GM12878 (cell line): ENCODE results near the gene SGIP1. TPM values are rescaled to one million over a fixed set of nuclear protein-coding genes. Genes with fewer than 3 reads are reported as not detected.

ENCODE experiments used
- ATAC-seq: fragments of 200-7000 bp; cut with Tn5 transposase; 3 replicates; pipeline ENCODE4 v1.9.1; 2020; ENCODE audit warnings: mild to moderate bottlenecking, moderate library complexity
- BruUV-seq: library from RNA; stranded (reverse); fragments of 400-500 nt; replicated peaks from 2 replicates; lab custom pipeline; 2021; lab: Mats Ljungman, UMichigan
- CTCF ChIA-PET: fragments of 300-600 bp; sonication (Branson Sonifier 250); formaldehyde crosslinking; extraction: SDS; loops from one replicate; lab custom pipeline; 2021; ENCODE audit warnings: inconsistent platforms; lab: Yijun Ruan, JAX
- POLR2A ChIA-PET: fragments of 350-600 bp; formaldehyde crosslinking; extraction: SDS; loops from one replicate; lab custom pipeline; 2021; ENCODE audit warnings: inconsistent platforms; lab: Charles Lee
- RAD21 ChIA-PET: fragments of 300-600 bp; sonication (Branson Sonifier 250); formaldehyde crosslinking; loops from one replicate; lab custom pipeline; 2023; ENCODE audit warnings: antibody characterized with exemption; ENCODE audit not compliant: unreplicated experiment; lab: Charles Lee
- SMC1A ChIA-PET: fragments of 300-600 bp; sonication (Branson Sonifier 250); formaldehyde crosslinking; loops from one replicate; lab custom pipeline; 2023; ENCODE audit not compliant: unreplicated experiment, uncharacterized antibody; lab: Charles Lee
- DNase-seq: peaks from one replicate; pipeline ENCODE4 v3.0.0-alpha.2; 2011; ENCODE audit warnings: low read depth, low spot score
- FAIRE-seq: peaks from 3 replicates; lab custom pipeline; 2011; peaks lifted over from hg19 to GRCh38; lab: Jason Lieb, UNC
- H2AFZ ChIP-seq: 2 replicates; pipeline ENCODE4 v1.6.0; 2011; ENCODE audit warnings: low read depth, low read length, control low read depth; ENCODE audit not compliant: control insufficient read depth
- H3K27ac ChIP-seq: 2 replicates; pipeline ENCODE4 v1.5.1; 2011; ENCODE audit warnings: control low read depth; ENCODE audit not compliant: control insufficient read depth, insufficient read depth
- H3K27me3 ChIP-seq, 2 experiments: replicated peaks in 1 of 2; 2 replicates each; pipeline versions ENCODE4 v1.6.0 to v1.6.1; 2011; ENCODE audit warnings: low read length in 1 of 2; ENCODE audit not compliant: control insufficient read depth in 2 of 2, insufficient read depth in 2 of 2
- H3K36me3 ChIP-seq, 2 experiments: 2 replicates each; pipeline ENCODE4 v1.5.1; 2011; ENCODE audit warnings: low read length in 1 of 2; ENCODE audit not compliant: control insufficient read depth in 2 of 2, insufficient read depth in 2 of 2
- H3K4me1 ChIP-seq: 2 replicates; pipeline ENCODE4 v1.6.1; 2011; ENCODE audit warnings: mild to moderate bottlenecking, low read length, moderate library complexity, mixed read lengths; ENCODE audit not compliant: control insufficient read depth, insufficient read depth
- H3K4me2 ChIP-seq: 2 replicates; pipeline ENCODE4 v1.6.0; 2011; ENCODE audit warnings: control low read depth; ENCODE audit not compliant: control insufficient read depth, insufficient read depth
- H3K4me3 ChIP-seq: fragments of 200-600 bp; sonication (generic); 2 replicates; pipeline ENCODE4 v1.5.1; 2016
- H3K79me2 ChIP-seq: 2 replicates; pipeline ENCODE4 v1.6.0; 2011; ENCODE audit warnings: low read length; ENCODE audit not compliant: control insufficient read depth, insufficient read depth
- H3K9ac ChIP-seq: 2 replicates; pipeline ENCODE4 v1.8.0; 2011; ENCODE audit warnings: low read length, control low read depth, mixed read lengths; ENCODE audit not compliant: control insufficient read depth, insufficient read depth
- H3K9me3 ChIP-seq: replicated peaks from 3 replicates; pipeline ENCODE4 v1.5.1; 2011; ENCODE audit warnings: mild to moderate bottlenecking, low read length; ENCODE audit not compliant: control insufficient read depth, insufficient read depth
- H4K20me1 ChIP-seq: 2 replicates; pipeline ENCODE4 v1.6.0; 2011; ENCODE audit not compliant: control insufficient read depth, insufficient read depth
- ATF7 ChIP-seq: fragments of 450-650 bp; IDR thresholded peaks from 2 replicates; pipeline ENCODE4 v1.6.1; 2016; ENCODE audit warnings: low read depth, mild to moderate bottlenecking
- BCL3 ChIP-seq: IDR thresholded peaks from 2 replicates; pipeline ENCODE4 v1.6.1; 2011; ENCODE audit warnings: borderline replicate concordance, low read depth, mild to moderate bottlenecking, moderate library complexity, low read length; ENCODE audit not compliant: insufficient read depth, poor library complexity, severe bottlenecking
- BRCA1 ChIP-seq: IDR thresholded peaks from 2 replicates; pipeline ENCODE4 v1.6.1; 2011; ENCODE audit warnings: low read depth, low read length, improper control_type of control experiment
- CBX3 ChIP-seq: fragments of 200-600 bp; sonication (generic); IDR thresholded peaks from 2 replicates; pipeline ENCODE4 v1.6.1; 2016; ENCODE audit warnings: low read depth, borderline replicate concordance
- CEBPZ ChIP-seq: fragments of 150-350 bp; IDR thresholded peaks from 2 replicates; pipeline ENCODE4 v1.6.1; 2016; ENCODE audit warnings: low read depth, low read length
- CREB1 ChIP-seq: IDR thresholded peaks from 2 replicates; pipeline ENCODE4 v1.6.1; 2012; ENCODE audit warnings: low read depth, mild to moderate bottlenecking, inconsistent platforms
- EP300 ChIP-seq, 2 experiments: fragments of 150-350 bp in 1 of 2; IDR thresholded peaks; 2 replicates each; pipeline ENCODE4 v1.6.1; 2011 to 2012; ENCODE audit warnings: low read depth in 2 of 2, low read length in 2 of 2, borderline replicate concordance in 1 of 2, improper control_type of control experiment in 1 of 2, inconsistent platforms in 1 of 2; ENCODE audit not compliant: control insufficient read depth in 1 of 2
- FOS ChIP-seq: IDR thresholded peaks from 3 replicates; pipeline ENCODE4 v1.6.1; 2011; ENCODE audit warnings: borderline replicate concordance; ENCODE audit not compliant: insufficient read length; ENCODE audit errors: extremely low read depth
- HCFC1 ChIP-seq: fragments of 150-350 bp; IDR thresholded peaks from 2 replicates; pipeline ENCODE4 v1.6.1; 2014; ENCODE audit warnings: low read length
- JUND ChIP-seq: IDR thresholded peaks from 2 replicates; pipeline ENCODE4 v1.6.1; 2012; ENCODE audit warnings: low read depth, mild to moderate bottlenecking, low read length, improper control_type of control experiment, moderate library complexity
- MAX ChIP-seq: IDR thresholded peaks from 2 replicates; pipeline ENCODE4 v1.6.1; 2012; ENCODE audit warnings: low read depth, low read length, improper control_type of control experiment
- MXI1 ChIP-seq: fragments of 150-350 bp; IDR thresholded peaks from 2 replicates; pipeline ENCODE4 v1.6.1; 2011; ENCODE audit warnings: low read depth, mild to moderate bottlenecking, inconsistent platforms, low read length, improper control_type of control experiment
- RBBP5 ChIP-seq: fragments of 200-600 bp; sonication (generic); conservative IDR thresholded peaks from 2 replicates; pipeline ENCODE4 v1.6.1; 2016
- RCOR1 ChIP-seq: conservative IDR thresholded peaks from 2 replicates; pipeline ENCODE4 v1.6.1; 2012; ENCODE audit warnings: low read depth, low read length, improper control_type of control experiment
- SMC3 ChIP-seq: IDR thresholded peaks from 2 replicates; pipeline ENCODE4 v1.6.1; 2011; ENCODE audit warnings: low read length, improper control_type of control experiment, borderline replicate concordance
- SREBF2 ChIP-seq: IDR thresholded peaks from 2 replicates; pipeline ENCODE4 v1.6.1; 2012; ENCODE audit warnings: mild to moderate bottlenecking, low read length
- YBX1 ChIP-seq: fragments of 450-650 bp; IDR thresholded peaks from 2 replicates; pipeline ENCODE4 v1.6.1; 2016; ENCODE audit warnings: antibody characterized with exemption
- ZBED1 ChIP-seq: IDR thresholded peaks from 2 replicates; pipeline ENCODE4 v1.6.1; 2016; ENCODE audit warnings: borderline replicate concordance
- ZNF274 ChIP-seq: IDR thresholded peaks from one replicate; pipeline ENCODE4 v1.8.0; 2011; ENCODE audit not compliant: insufficient read length, insufficient read depth
- WGBS: methylation state at CpG from one replicate; pipeline ENCODE4 v1.1.6; 2016; ENCODE audit warnings: low lambda C conversion rate; ENCODE audit not compliant: insufficient replicate concordance, insufficient coverage; ENCODE audit errors: missing lambda C conversion rate; 5-methylcytosine and 5-hydroxymethylcytosine counted together
- in situ Hi-C: fragments of 300-500 bp; cut with MboI; formaldehyde crosslinking; loops from 9 replicates; pipeline ENCODE4 v1.14.3; 2018; ENCODE audit warnings: mixed read lengths
- intact Hi-C: fragments of 100-400 bp; cut with micrococcal nuclease; formaldehyde crosslinking; loops from one replicate; pipeline ENCODE4 v1.14.2; 2022; ENCODE audit not compliant: unreplicated experiment
- polyA plus RNA-seq, 11 experiments: library from polyadenylated mRNA; depleted of rRNA in 4 of 11; unstranded in 6 of 11; stranded (reverse) in 5 of 11; fragments of >200 nt; fragmentation: Nextera tagmentation in 4 of 11; fragmentation: Illumina TruSeq in 1 of 11; extraction: Ambion mirVana in 4 of 11; extraction: Trizol in 1 of 11; gene quantifications; 1 replicate in 1 of 11; 2 replicates in 10 of 11; pipeline versions ENCODE4 v1.2.1 to v1.2.3, GENCODE V29; 2011 to 2016; ENCODE audit warnings: inconsistent platforms in 2 of 11, missing spikeins in 2 of 11, low read depth in 1 of 11
- total RNA-seq, 4 experiments: library from RNA; depleted of rRNA in 3 of 4; stranded (reverse); fragments of >200 nt in 3 of 4; fragmentation: Illumina TruSeq in 1 of 4; extraction: Trizol in 1 of 4; gene quantifications; 2 replicates each; pipeline versions ENCODE4 v1.2.1 to v1.2.3, GENCODE V29; 2013 to 2021

The SGIP1 gene
- total and polyA plus RNA-seq, 10 of the 15 experiments (the other 5 are each of a cell fraction or from before 2014, with no cell fraction given): 0.15 TPM; not detected in 9

- SMC1A ChIA-PET: no interaction called here
- no peak overlapping the region for H3K27ac ChIP-seq
- BruUV-seq: no TSS peak
- peaks cover 9 to 12% of the 10 kb centered on the region in 2 experiments for H3K27me3 ChIP-seq
- RAD21 ChIA-PET: no interaction called here
- no peak overlapping the region for H3K4me3 ChIP-seq
- TF ChIP-seq RBBP5 (no peak), HCFC1 (no peak), SMC3 (no peak), MXI1 (no peak), CBX3 (no peak), CEBPZ (no peak), ZBED1 (no peak), BCL3 (no peak), ATF7 (no peak), MAX (no peak), YBX1 (no peak), RCOR1 (no peak), BRCA1 (no peak), FOS (no peak), SREBF2 (no peak), EP300 (IDR thresholded peaks at IDR 0.05; ENCODE audit: borderline replicate concordance in 1 of 2, control insufficient read depth in 1 of 2, low read depth in 2 of 2, low read length in 2 of 2) (no peak), CREB1 (no peak), ZNF274 (no peak), JUND (no peak)
- CTCF ChIA-PET: interaction anchor here (1.4 kb wide), 1 partner anchor 28 kb away, joined by 3 read pairs; no protein-coding TSS in a partner anchor
- H3K9me3 ChIP-seq: no peaks in the 10 kb centered on the region
- H3K9ac ChIP-seq: no peak overlapping the region
- FAIRE-seq: no peak
- POLR2A ChIA-PET: no interaction called here
- no peaks in the 10 kb centered on the region for H3K36me3 ChIP-seq
- H3K79me2 ChIP-seq: no peaks in the 10 kb centered on the region
- no peak for ATAC-seq
- in situ Hi-C loops: no loop called here
- no peaks in the 10 kb centered on the region for H3K4me1 ChIP-seq
- no peak overlapping the region for H3K4me2 ChIP-seq
- intact Hi-C loops: no loop called here
- DNase-seq: no peak
- 0% methylated on average over 1 of the region's 1 CpG for WGBS
- H2AFZ ChIP-seq: no peak overlapping the region
- no peaks in the 10 kb centered on the region for H4K20me1 ChIP-seq
Measured at GRCh38 chr1:66532214-66532613, 1.7 kb upstream of the SGIP1 start.
